Prostate gland (tissue), 2 donors: ENCODE results near the gene KIR3DL3. TPM values are rescaled to one million over a fixed set of nuclear protein-coding genes. Genes with fewer than 3 reads are reported as not detected.

Source experiments
- DNase-seq: peaks from one replicate; pipeline ENCODE4 v3.0.0-alpha.2; 2019; ENCODE audit warnings: low spot score
- H3K27ac ChIP-seq, 2 donors: fragments of 200-600 bp; sonication (generic); 2 replicates each; pipeline ENCODE4 v1.5.1; 2017 to 2019
- H3K27me3 ChIP-seq: fragments of 200-600 bp; sonication (generic); replicated peaks from 2 replicates; pipeline ENCODE4 v1.5.1; 2019; ENCODE audit not compliant: insufficient read depth
- H3K36me3 ChIP-seq, 2 donors: fragments of 200-600 bp; sonication (generic); 1 replicate in 1 of 2; 2 replicates in 1 of 2; pipeline versions ENCODE4 v1.5.1 to v1.8.1; 2017 to 2019
- H3K4me1 ChIP-seq: fragments of 200-600 bp; sonication (generic); replicated peaks from 2 replicates; pipeline ENCODE4 v1.5.1; 2019
- H3K4me3 ChIP-seq, 2 donors: fragments of 200-600 bp; sonication (generic); 2 replicates each; pipeline ENCODE4 v1.5.1; 2017 to 2019
- H3K9me3 ChIP-seq: fragments of 200-600 bp; sonication (generic); 2 replicates; pipeline ENCODE4 v1.5.1; 2017
- CTCF ChIP-seq, 4 experiments: fragments of 200-600 bp in 2 of 4; fragments of 450-650 bp in 2 of 4; sonication (generic) in 2 of 4; IDR thresholded peaks; 1 replicate in 3 of 4; 2 replicates in 1 of 4; pipeline ENCODE4 v1.5.1; 2016 to 2019; ENCODE audit warnings: antibody characterized with exemption in 4 of 4, mild to moderate bottlenecking in 2 of 4, moderate library complexity in 2 of 4
- POLR2A ChIP-seq: fragments of 450-650 bp; IDR thresholded peaks from one replicate; pipeline ENCODE4 v1.6.1; 2016; ENCODE audit warnings: antibody characterized with exemption, mild to moderate bottlenecking
- POLR2AphosphoS5 ChIP-seq: sonication (generic); formaldehyde crosslinking; IDR thresholded peaks from one replicate; pipeline ENCODE4 v1.6.1; 2017; ENCODE audit warnings: antibody characterized with exemption
- WGBS: methylation state at CpG from one replicate; pipeline ENCODE4 v1.1.5; 2018; 5-methylcytosine and 5-hydroxymethylcytosine counted together
- intact Hi-C: fragments of 100-400 bp; cut with DNase I; formaldehyde crosslinking; loops from one replicate; pipeline ENCODE4 v1.14.2; 2022
- total RNA-seq, 2 donors: library from RNA; depleted of rRNA; stranded (reverse); fragments of >200 nt; gene quantifications; one replicate each; pipeline ENCODE4 v1.1.0, GENCODE V29; 2016

The KIR3DL3 gene
- total RNA-seq, 2 donors from 2014 or later = not detected

- no peak for DNase-seq
- TF ChIP-seq POLR2A (no peak), POLR2AphosphoS5 (no peak), CTCF (IDR thresholded peaks at IDR 0.05) (no peak)
- peaks cover 3% of the 10 kb centered on the region for H3K27me3 ChIP-seq
- H3K36me3 ChIP-seq = no peaks in the 10 kb centered on the region
- H3K4me3 ChIP-seq = no peak overlapping the region
- no peak overlapping the region for H3K27ac ChIP-seq
- intact Hi-C loops = no loop called here
- 30% methylated on average over 3 of the region's 3 CpGs for WGBS
- H3K4me1 ChIP-seq = no peaks in the 10 kb centered on the region
- no peaks in the 10 kb centered on the region for H3K9me3 ChIP-seq
Measured at GRCh38 chr19:54684527-54684926, 39.7 kb upstream of the KIR3DL3 start.

- no peak for DNase-seq
- Histone ChIP-seq H3K36me3 (no peaks in the 10 kb centered on the region), H3K27me3 (no peaks in the 10 kb centered on the region), H3K27ac (no peak overlapping the region), H3K4me1 (no peaks in the 10 kb centered on the region), H3K9me3 (no peaks in the 10 kb centered on the region), H3K4me3 (no peak overlapping the region)
- TF ChIP-seq POLR2A (no peak), CTCF (IDR thresholded peaks at IDR 0.05) (no peak), POLR2AphosphoS5 (no peak)
- intact Hi-C loops = no loop called here
- WGBS = 68% methylated on average over 9 of the region's 9 CpGs
Measured at GRCh38 chr19:54691582-54692297, 32.5 kb upstream of the KIR3DL3 start.

- Histone ChIP-seq H3K9me3 (no peaks in the 10 kb centered on the region), H3K4me3 (no peak overlapping the region), H3K27ac (no peak overlapping the region), H3K27me3 (no peaks in the 10 kb centered on the region), H3K4me1 (no peaks in the 10 kb centered on the region), H3K36me3 (no peaks in the 10 kb centered on the region)
- TF ChIP-seq POLR2AphosphoS5 (no peak), POLR2A (no peak), CTCF (IDR thresholded peaks at IDR 0.05) (no peak)
- intact Hi-C loops = no loop called here
- WGBS = 62% methylated on average over 4 of the region's 4 CpGs
- DNase-seq = no peak
Measured at GRCh38 chr19:54692298-54692615, 32.0 kb upstream of the KIR3DL3 start.

- 83% methylated on average over 5 of the region's 5 CpGs for WGBS
- no peak for DNase-seq
- Histone ChIP-seq H3K27ac (no peak overlapping the region), H3K27me3 (no peaks in the 10 kb centered on the region), H3K36me3 (no peaks in the 10 kb centered on the region), H3K4me1 (no peaks in the 10 kb centered on the region), H3K4me3 (no peak overlapping the region), H3K9me3 (no peaks in the 10 kb centered on the region)
- no peak for TF ChIP-seq POLR2A
- TF ChIP-seq CTCF (IDR thresholded peaks at IDR 0.05) = no peak
- TF ChIP-seq POLR2AphosphoS5 = no peak
- intact Hi-C loops = no loop called here
Measured at GRCh38 chr19:54694648-54695047, 29.6 kb upstream of the KIR3DL3 start.

GRCh38 chr19:54696117-54696548, 28.1 kb upstream of the KIR3DL3 start:
- DNase-seq = no peak
- TF ChIP-seq POLR2A = no peak
- no peak for TF ChIP-seq POLR2AphosphoS5
- no peak for TF ChIP-seq CTCF (IDR thresholded peaks at IDR 0.05)
- Histone ChIP-seq H3K4me3 (no peak overlapping the region), H3K27me3 (no peaks in the 10 kb centered on the region), H3K36me3 (no peaks in the 10 kb centered on the region), H3K9me3 (no peaks in the 10 kb centered on the region), H3K27ac (no peak overlapping the region), H3K4me1 (no peaks in the 10 kb centered on the region)
- WGBS = 64% methylated on average over 8 of the region's 8 CpGs
- intact Hi-C loops = no loop called here
